Stimulated activated naive CD8-positive, alpha-beta T cell treated with anti-CD3 and anti-CD28 coated beads, Interleukin-15, Interleukin-2, amounts not matched to agents 100 U/mL and 50 U/mL, for 24 hours (primary cell): Measurements from ENCODE around the gene SLC1A4.

Source experiments
- ATAC-seq: fragments of 150-1000 bp; cut with Tn5 transposase; one replicate; pipeline ENCODE4 v1.10.0; 2021
- DNase-seq: peaks from one replicate; pipeline ENCODE4 v3.0.0; 2021

SLC1A4 gene

GRCh38 chr2:65072181-65072970 is 83.2 kb downstream of the SLC1A4 start:
- DNase-seq = no peak
- ATAC-seq = no peak
